Kidney (tissue), 14 donors: ENCODE data around the gene SCFD2. TPM values are rescaled to one million over a fixed set of nuclear protein-coding genes. Genes with fewer than 3 reads are reported as not detected.

ENCODE experiments used
- DNase-seq, 5 donors: peaks; one replicate each; pipeline ENCODE4 v3.0.0-alpha.2; 2013 to 2020
- FAIRE-seq: peaks from 2 replicates; lab custom pipeline; 2012; peaks lifted over from hg19 to GRCh38; lab: Jason Lieb, UNC
- H3K27ac ChIP-seq, 2 donors: one replicate each; pipeline ENCODE4 v1.7.0; 2013; ENCODE audit warnings: low read depth in 2 of 2, low read length in 2 of 2, inconsistent platforms in 1 of 2
- H3K27me3 ChIP-seq: one replicate; pipeline ENCODE4 v1.7.1; 2013; ENCODE audit warnings: low read length, inconsistent platforms; ENCODE audit not compliant: control insufficient read depth, insufficient read depth
- H3K36me3 ChIP-seq, 3 donors: one replicate each; pipeline versions ENCODE4 v1.7.0 to v1.7.1; 2013; ENCODE audit warnings: low read length in 3 of 3, control low read depth in 1 of 3, inconsistent platforms in 1 of 3; ENCODE audit not compliant: insufficient read depth in 3 of 3, control insufficient read depth in 2 of 3
- H3K4me1 ChIP-seq, 3 donors: one replicate each; pipeline versions ENCODE4 v1.7.0 to v1.7.1; 2013; ENCODE audit warnings: low read length in 3 of 3, inconsistent platforms in 1 of 3, low read depth in 1 of 3; ENCODE audit not compliant: control insufficient read depth in 2 of 3, insufficient read depth in 2 of 3
- H3K4me3 ChIP-seq, 3 donors: one replicate each; pipeline versions ENCODE4 v1.7.0 to v1.8.1; 2013; ENCODE audit warnings: low read length in 3 of 3, control low read depth in 1 of 3, inconsistent platforms in 1 of 3
- H3K9ac ChIP-seq, 3 donors: one replicate each; pipeline versions ENCODE4 v1.7.0 to v1.7.1; 2013; ENCODE audit warnings: low read length in 3 of 3, control low read depth in 1 of 3, inconsistent platforms in 1 of 3
- H3K9me3 ChIP-seq, 3 donors: one replicate each; pipeline versions ENCODE4 v1.7.0 to v1.7.1; 2013; ENCODE audit warnings: low read length in 3 of 3, control low read depth in 1 of 3, inconsistent platforms in 1 of 3; ENCODE audit not compliant: control insufficient read depth in 2 of 3, insufficient read depth in 1 of 3
- intact Hi-C: fragments of 100-400 bp; cut with DNase I; formaldehyde crosslinking; loops from one replicate; pipeline ENCODE4 v1.11.1; 2022
- polyA plus RNA-seq: library from polyadenylated mRNA; stranded (reverse); fragments of 350-450 nt; fragmentation: Illumina TruSeq; extraction: RNeasy Lipid Tissue Mini Kit (QIAGEN cat#74804); gene quantifications from one replicate; pipeline ENCODE4 v1.2.3, GENCODE V29; 2014; ENCODE audit warnings: low read depth, low replicate concordance; ENCODE audit not compliant: insufficient read depth
- total RNA-seq: library from RNA; stranded (reverse); fragmentation: NEBNext Ultra II Directional; extraction: Animal tissue kit (Norgen Biotek cat#: 25700); gene quantifications from one replicate; pipeline ENCODE4 v1.2.1, GENCODE V29; 2021
- TF ChIP-seq, protein P1 (sequence below): IDR thresholded peaks from 3 replicates; pipeline ENCODE4 v1.5.1; 2012; ENCODE audit warnings: mild to moderate bottlenecking, moderate library complexity, borderline replicate concordance; ENCODE audit not compliant: insufficient read depth; ENCODE audit errors: extremely low read depth
- donor health status: control.
- donor health status: control.
- donor health status: control.
- donor health status: control.
- donor health status: control.
- donor health status: DM: yes; HTN: yes; CAD: no.
- donor health status: Normal renal cell carcinoma (clear cell type).

SCFD2 gene
- total and polyA plus RNA-seq, 2 donors from 2014 or later, result 6.1 to 20.8 TPM

DNA sequence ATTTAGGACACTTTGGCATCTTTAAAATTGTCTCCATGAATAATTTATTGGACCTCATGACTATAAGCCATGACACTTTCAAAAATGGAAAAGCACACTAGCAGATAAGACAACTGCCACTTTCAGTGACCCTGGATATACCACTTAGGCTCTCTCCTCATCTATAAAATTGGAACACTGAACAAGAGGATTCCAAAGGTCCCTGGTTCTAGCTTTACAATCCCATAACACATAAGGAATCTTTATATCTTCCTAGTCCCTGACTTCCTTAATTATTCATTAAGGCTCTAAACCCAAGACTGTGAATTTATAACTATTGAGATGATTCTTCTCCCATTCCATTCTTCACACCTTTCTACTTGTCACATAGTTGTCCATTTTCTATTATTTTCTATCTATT is 190.2 kb downstream of the SCFD2 start:
- Histone ChIP-seq H3K9ac (no peak overlapping the region), H3K27me3 (no peaks in the 10 kb centered on the region), H3K4me1 (no peaks in the 10 kb centered on the region), H3K4me3 (no peak overlapping the region), H3K27ac (no peak overlapping the region), H3K9me3 (no peaks in the 10 kb centered on the region), H3K36me3 (no peaks in the 10 kb centered on the region)
- TF ChIP-seq, protein P1, sequence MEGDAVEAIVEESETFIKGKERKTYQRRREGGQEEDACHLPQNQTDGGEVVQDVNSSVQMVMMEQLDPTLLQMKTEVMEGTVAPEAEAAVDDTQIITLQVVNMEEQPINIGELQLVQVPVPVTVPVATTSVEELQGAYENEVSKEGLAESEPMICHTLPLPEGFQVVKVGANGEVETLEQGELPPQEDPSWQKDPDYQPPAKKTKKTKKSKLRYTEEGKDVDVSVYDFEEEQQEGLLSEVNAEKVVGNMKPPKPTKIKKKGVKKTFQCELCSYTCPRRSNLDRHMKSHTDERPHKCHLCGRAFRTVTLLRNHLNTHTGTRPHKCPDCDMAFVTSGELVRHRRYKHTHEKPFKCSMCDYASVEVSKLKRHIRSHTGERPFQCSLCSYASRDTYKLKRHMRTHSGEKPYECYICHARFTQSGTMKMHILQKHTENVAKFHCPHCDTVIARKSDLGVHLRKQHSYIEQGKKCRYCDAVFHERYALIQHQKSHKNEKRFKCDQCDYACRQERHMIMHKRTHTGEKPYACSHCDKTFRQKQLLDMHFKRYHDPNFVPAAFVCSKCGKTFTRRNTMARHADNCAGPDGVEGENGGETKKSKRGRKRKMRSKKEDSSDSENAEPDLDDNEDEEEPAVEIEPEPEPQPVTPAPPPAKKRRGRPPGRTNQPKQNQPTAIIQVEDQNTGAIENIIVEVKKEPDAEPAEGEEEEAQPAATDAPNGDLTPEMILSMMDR, result no peak
- DNase-seq, result no peak
- FAIRE-seq, result no peak
- intact Hi-C loops, result no loop called here

DNA sequence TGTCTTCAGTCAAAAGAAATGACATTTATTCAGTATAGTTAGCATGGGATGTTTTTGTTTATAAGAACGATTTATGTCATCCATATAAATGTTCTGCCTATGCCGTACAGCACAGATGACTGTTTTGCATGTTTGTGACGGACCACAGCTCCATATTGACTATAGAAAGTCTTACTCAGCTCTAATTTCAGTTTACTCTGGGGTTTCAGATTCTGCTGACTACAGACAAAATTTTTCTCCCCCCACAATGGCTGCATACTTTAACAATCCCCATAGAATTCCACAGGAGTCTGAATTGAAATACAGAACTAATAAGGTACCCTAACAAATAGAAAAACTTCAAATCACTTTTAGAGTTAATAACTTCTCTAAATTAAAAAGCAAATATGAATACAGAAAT is 191.0 kb downstream of the SCFD2 start:
- Histone ChIP-seq H3K27ac (no peak overlapping the region), H3K4me1 (no peaks in the 10 kb centered on the region), H3K9me3 (no peaks in the 10 kb centered on the region), H3K9ac (no peak overlapping the region), H3K4me3 (no peak overlapping the region), H3K27me3 (no peaks in the 10 kb centered on the region), H3K36me3 (no peaks in the 10 kb centered on the region)
- FAIRE-seq, result no peak
- DNase-seq, result no peak
- TF ChIP-seq, protein P1, result no peak
- intact Hi-C loops, result no loop called here

DNA sequence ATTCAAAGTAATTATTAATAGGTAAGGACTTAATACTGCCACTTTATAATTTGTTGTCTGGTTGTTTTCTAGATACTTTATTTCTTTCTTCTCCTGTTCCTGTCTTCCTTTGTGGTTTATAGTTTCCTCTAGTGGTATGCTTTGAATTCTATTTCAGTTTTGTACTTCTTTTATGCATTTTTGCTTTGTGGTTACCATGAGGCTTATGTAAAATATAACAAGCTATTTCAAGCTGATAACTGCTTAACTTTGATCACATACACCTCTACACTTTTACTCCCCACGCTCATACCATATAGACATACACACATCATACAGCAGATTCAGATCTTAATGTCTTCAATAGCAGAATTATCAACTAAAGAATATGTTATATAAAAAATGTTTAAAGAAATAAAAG is 192.3 kb downstream of the SCFD2 start:
- H3K4me1 ChIP-seq, result no peaks in the 10 kb centered on the region
- intact Hi-C loops, result no loop called here
- FAIRE-seq, result no peak
- H3K36me3 ChIP-seq, result no peaks in the 10 kb centered on the region
- TF ChIP-seq, protein P1, result no peak
- no peak overlapping the region for H3K9ac ChIP-seq
- H3K9me3 ChIP-seq, result no peaks in the 10 kb centered on the region
- no peaks in the 10 kb centered on the region for H3K27me3 ChIP-seq
- H3K27ac ChIP-seq, result no peak overlapping the region
- no peak overlapping the region for H3K4me3 ChIP-seq
- no peak for DNase-seq

DNA sequence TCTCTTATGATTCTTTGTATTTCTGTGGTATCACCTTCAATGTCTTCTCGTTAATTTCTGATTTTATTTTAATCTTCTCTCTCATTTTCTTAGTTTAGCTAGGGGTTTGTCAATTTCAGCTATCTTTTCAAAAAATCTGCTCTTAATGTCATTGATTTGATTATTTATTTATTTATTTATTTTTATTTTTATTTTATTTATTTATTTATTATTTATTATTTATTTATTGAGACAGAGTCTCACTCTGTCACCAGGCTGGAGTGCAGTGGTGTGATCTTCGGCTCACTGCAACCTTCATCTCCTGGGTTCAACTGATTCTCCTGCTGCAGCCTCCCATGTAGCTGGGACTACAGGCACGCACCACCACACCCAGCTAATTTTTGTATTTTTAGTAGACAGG is 194.1 kb downstream of the SCFD2 start:
- FAIRE-seq (no peak), DNase-seq (no peak)
- no peak overlapping the region for H3K9ac ChIP-seq
- no peaks in the 10 kb centered on the region for H3K27me3 ChIP-seq
- intact Hi-C loops, result no loop called here
- no peaks in the 10 kb centered on the region for H3K36me3 ChIP-seq
- no peak overlapping the region for H3K27ac ChIP-seq
- TF ChIP-seq, protein P1, result no peak
- no peaks in the 10 kb centered on the region for H3K4me1 ChIP-seq
- no peaks in the 10 kb centered on the region for H3K9me3 ChIP-seq
- no peak overlapping the region for H3K4me3 ChIP-seq
